HPDE6-E6E7 (cell line): ENCODE data around the gene COX4I1.

Source experiments
- DNase-seq: peaks from one replicate; pipeline ENCODE4 v3.0.0; 2011; ENCODE audit warnings: missing footprints; ENCODE audit errors: extremely low spot score

The COX4I1 gene

GRCh38 chr16:85840801-85841200 lies 41.3 kb downstream of the COX4I1 start:
- no peak for DNase-seq

- DNase-seq: no peak
Observed at GRCh38 chr16:85842435-85842834, 42.9 kb downstream of the COX4I1 start.

- no peak for DNase-seq
Observed at GRCh38 chr16:85842848-85843247, 43.4 kb downstream of the COX4I1 start.

- DNase-seq: no peak
Observed at GRCh38 chr16:85843471-85844168, 44.1 kb downstream of the COX4I1 start.

DNA sequence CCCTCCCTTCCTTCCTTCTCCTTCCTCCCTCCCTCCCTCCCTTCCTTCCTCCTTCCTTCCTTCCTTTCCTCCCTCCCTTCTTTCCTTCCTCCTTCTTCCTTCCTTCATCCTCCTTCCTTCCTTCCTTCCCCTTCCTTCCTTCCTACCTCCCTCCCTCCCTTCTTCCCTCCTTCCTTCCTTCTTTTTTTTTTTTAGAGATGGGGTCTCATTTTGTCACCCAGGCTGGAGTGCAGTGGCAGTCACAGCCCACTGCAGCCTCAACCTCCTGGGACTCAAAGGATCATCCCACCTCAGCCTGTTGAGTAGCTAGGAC lies 44.6 kb downstream of the COX4I1 start:
- no peak for DNase-seq

- no peak for DNase-seq
Observed at GRCh38 chr16:85844786-85845185, 45.3 kb downstream of the COX4I1 start.

DNA sequence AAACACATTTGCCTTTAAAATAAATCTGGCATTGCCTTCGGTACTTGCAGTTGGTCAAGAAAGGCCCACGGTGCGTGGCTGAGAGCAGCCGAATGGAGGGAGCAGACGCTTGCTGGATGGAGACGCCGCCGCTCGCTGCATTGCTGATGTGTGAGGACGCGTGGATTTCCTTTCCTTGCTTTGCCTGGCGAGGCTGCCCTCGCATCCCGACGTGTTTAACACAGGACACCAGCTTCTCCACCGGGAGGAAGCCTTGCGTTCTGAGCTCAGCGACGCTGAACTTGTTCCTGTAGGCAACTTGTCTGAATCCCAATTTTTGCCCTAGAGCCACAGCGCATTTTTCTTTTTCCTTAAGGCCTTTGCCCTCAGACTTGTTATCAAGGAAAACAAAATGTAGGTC lies 45.8 kb downstream of the COX4I1 start:
- DNase-seq: no peak

- no peak for DNase-seq
Observed at GRCh38 chr16:85846461-85846860, 47.0 kb downstream of the COX4I1 start.

GRCh38 chr16:85847036-85847435 lies 47.5 kb downstream of the COX4I1 start:
- DNase-seq: no peak

GRCh38 chr16:85847681-85848601 lies 48.4 kb downstream of the COX4I1 start:
- DNase-seq: no peak

DNA sequence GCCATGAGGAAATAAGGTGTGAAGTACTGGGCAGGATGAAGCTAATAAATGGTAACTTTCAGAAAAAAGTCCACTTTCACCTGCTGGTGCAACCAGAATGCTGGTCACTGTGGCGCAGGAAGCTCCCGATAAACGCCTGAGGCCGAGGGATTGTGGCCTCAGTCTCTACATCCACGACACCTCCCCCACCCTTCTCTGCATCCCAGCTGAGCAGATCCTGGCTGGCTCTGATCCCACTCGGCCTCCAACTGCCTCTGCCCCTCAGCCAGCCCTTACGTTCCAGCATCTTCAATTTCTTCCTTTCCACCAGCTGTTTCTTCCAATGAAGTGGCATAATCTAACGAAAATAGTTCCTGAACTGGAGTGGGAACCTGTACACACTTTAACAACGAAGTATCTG lies 49.5 kb downstream of the COX4I1 start:
- DNase-seq: no peak

DNA sequence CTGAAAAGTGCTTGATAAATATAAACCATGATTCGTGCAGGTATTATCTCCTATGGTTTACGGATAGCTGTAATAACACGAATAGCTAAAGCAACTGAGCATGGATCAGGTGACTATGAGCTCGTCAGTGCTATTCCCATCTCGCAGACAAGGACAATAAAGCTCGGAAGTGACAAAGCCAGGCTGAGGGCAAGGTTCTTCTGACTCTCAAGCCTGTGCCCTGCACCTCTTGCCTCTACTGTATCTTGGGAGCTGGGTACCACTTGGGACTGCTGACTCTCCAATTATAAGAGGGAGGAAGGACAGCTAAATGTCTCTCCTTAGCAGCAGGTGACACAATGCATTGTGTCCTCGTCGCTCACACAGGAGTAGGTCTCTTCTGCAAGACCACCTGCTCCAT lies 49.9 kb downstream of the COX4I1 start:
- no peak for DNase-seq

GRCh38 chr16:85850344-85850880 lies 50.9 kb downstream of the COX4I1 start:
- DNase-seq: no peak

DNA sequence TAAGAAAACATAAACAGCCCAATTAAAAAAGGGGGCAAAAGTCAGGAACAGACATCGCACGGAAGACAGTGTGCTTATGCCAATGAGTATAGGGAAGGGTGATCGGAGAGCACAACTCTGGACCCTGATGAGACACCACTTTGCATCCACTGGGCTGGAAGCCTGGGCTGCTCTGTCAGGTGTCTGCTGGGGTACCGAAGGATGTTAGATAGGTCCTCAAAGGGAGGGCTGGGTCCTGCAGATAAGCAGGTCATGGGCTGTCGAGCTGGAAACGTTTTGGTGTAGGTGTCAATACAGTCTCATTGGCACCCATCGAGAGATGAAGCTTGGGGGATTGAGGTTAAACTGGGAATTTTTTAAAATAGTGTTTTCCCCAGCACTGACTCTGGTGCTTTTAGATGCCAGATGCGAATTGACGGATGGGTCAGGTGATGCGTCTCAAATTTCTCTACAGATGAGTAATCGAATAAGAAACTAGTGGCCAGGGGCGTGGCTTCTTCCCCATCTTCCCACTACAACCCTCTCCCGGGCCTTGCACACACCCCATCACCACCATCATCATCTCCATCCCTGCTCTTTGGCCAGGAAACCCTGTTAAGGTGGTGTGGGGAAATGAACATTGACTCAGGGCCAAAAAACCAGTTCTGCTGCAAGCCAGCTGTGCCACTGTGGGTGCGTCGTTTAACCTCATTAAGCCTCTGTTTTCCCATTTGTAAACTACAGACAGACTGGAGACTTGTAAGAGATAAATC lies 51.7 kb downstream of the COX4I1 start:
- no peak for DNase-seq

DNA sequence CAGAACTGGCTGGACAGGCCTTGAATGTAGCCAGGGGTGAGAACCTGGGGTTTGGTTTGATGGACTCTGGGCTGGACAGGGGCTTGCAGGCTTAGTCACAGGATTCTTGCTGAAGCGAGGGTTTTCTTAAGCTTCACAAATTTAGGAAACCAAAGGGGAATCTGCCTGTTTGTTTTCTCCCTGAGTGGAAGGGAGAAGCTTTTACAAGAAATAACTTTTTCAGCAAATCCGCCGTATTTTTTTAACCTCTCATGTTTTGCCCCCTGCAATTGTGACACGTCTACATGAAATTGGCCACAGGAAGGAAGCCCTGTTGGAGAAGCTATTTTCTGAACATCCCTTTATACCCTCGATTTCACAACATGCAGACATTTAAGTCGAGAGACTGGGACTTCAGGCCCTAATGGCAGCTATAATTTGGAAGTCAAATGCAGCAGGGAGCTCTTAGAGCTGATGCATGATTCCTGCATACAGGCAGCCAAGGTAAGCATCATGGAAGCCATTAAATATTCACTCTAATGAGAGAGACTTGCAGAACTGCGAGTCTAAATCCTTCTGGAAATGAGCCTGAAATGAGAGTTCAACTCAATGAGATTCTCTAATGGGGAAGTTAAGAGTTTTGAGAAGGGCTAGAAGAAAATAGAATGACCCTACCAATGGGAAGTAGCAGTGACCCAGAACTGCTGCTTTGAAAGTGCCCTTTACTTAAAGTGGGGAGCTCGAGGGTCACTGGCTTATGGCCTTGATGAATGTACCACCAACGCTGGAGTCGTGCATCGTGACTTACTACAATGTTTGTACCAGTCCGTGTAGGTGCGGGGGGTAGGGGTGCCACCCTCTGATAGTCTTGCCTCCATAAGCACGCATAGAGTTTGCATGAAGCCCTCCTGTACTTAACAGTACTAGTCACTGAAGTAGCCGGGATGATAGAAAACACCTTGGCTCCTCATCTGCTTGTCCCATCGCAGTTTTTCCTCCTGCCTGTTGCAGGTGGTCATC lies 54.4 kb downstream of the COX4I1 start:
- no peak for DNase-seq

DNA sequence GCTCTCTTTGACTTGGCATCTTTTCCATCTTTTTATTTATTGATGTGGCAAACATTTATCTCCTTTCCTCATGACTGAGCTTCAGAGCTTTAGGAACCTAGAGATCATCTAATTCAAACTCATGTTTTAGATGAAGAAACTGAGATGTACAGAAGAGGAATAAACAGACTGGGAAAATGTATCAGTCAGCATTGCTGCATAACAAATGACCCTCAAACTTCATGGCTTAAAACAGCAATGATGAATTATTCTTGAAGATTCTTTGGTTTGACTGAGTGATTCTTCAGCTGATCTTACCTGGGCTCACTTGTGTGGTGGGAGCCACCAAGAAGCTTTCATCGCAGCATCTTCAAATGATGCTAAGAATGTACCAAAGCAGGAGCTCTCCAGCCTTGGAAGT lies 55.4 kb downstream of the COX4I1 start:
- no peak for DNase-seq

- DNase-seq: no peak
Observed at GRCh38 chr16:85856079-85856478, 56.6 kb downstream of the COX4I1 start.

- no peak for DNase-seq
Observed at GRCh38 chr16:85856585-85856984, 57.1 kb downstream of the COX4I1 start.
